Fibroblast of the aortic adventitia (primary cell): ENCODE measurements around the gene TENM4. TPM values are rescaled to one million over a fixed set of nuclear protein-coding genes. Genes with fewer than 3 reads are reported as not detected.

Source experiments
- DNase-seq: peaks from one replicate; pipeline ENCODE4 v3.0.0-alpha.2; 2010; ENCODE audit warnings: low read depth
- H3K4me3 ChIP-seq: 2 replicates; pipeline ENCODE4 v1.5.1; 2011; ENCODE audit warnings: low read depth, mild to moderate bottlenecking, control low read depth, low read length, moderate library complexity
- total RNA-seq: library from RNA; depleted of rRNA; stranded (reverse); fragments of >200 nt; gene quantifications from 2 replicates; pipeline ENCODE4 v1.2.3, GENCODE V29; 2012; ENCODE audit warnings: low replicate concordance
- TF ChIP-seq, protein P1 (sequence below): IDR thresholded peaks from 2 replicates; pipeline ENCODE4 v1.5.1; 2011; ENCODE audit warnings: mild to moderate bottlenecking, low read length, control low read depth, inconsistent platforms; ENCODE audit not compliant: insufficient read depth

Gene TENM4
- total RNA-seq, 1 donor, result 113 TPM

DNA sequence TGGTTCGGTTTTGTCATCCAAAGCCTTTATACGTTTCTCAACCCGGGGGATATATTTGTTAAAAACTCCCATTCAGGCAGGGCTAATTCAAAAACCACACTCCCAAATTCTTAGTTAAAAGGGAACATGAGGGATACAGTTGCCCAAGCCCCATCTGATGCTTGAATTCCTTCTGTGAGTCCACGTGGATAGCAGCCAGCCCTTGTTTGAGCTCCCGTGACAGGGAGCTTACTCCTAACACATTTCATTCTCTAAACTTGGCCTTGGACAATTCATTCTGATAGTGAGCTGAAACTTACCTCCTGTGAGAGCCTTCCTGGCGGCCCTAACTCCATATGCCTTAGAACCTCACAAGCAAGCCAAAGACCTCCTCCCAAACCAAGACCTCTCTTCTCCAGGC lies 357.5 kb downstream of the TENM4 start:
- DNase-seq, result peak; percentile 68
- H3K4me3 ChIP-seq, result no peak overlapping the region

DNA sequence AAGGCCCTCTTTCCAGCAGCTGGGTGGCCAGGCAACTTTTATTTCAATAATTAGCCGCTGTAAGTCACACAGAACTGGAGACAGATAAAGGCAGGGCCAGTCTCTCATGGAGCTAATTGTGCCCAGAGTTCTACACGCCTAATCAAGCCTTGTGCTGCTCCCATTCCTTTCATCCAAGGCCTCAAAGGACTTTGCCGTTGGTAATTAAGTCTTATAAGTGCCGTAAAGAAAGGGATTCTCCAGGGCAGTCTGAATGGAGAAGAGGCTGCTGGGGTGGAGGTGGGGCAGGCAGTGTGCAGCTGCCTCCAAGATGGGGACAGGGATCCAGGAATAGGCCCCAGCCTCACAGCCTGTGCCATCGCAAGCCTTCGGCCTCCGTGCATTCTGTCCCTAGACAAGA lies 357.9 kb downstream of the TENM4 start:
- DNase-seq, result no peak
- no peak overlapping the region for H3K4me3 ChIP-seq
- TF ChIP-seq, protein P1, sequence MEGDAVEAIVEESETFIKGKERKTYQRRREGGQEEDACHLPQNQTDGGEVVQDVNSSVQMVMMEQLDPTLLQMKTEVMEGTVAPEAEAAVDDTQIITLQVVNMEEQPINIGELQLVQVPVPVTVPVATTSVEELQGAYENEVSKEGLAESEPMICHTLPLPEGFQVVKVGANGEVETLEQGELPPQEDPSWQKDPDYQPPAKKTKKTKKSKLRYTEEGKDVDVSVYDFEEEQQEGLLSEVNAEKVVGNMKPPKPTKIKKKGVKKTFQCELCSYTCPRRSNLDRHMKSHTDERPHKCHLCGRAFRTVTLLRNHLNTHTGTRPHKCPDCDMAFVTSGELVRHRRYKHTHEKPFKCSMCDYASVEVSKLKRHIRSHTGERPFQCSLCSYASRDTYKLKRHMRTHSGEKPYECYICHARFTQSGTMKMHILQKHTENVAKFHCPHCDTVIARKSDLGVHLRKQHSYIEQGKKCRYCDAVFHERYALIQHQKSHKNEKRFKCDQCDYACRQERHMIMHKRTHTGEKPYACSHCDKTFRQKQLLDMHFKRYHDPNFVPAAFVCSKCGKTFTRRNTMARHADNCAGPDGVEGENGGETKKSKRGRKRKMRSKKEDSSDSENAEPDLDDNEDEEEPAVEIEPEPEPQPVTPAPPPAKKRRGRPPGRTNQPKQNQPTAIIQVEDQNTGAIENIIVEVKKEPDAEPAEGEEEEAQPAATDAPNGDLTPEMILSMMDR, result no peak

More for the DNA sequence above, 357.5 kb downstream of the TENM4 start:
- TF ChIP-seq, protein P1, result no peak

DNA sequence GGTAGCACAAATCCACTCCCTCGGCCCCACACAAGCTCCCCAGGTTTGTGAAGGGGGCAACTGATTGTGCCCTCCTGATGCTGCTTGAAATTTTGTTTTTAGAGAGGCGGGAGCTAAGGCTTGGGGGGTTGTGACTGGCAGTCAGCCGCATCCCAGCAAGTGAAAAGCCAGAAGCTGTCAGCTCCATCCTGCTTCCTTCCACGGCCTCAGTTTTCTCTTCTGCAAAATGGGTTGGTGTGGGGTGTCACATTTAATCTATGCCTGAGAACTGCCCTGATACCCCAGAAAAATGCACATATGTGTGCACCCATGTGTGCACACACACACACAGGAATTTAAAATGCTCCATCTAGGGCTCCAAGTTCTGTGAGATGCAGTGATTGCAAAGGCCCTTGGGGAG lies 358.6 kb downstream of the TENM4 start:
- TF ChIP-seq, protein P1, result no peak
- no peak overlapping the region for H3K4me3 ChIP-seq
- DNase-seq, result no peak

DNA sequence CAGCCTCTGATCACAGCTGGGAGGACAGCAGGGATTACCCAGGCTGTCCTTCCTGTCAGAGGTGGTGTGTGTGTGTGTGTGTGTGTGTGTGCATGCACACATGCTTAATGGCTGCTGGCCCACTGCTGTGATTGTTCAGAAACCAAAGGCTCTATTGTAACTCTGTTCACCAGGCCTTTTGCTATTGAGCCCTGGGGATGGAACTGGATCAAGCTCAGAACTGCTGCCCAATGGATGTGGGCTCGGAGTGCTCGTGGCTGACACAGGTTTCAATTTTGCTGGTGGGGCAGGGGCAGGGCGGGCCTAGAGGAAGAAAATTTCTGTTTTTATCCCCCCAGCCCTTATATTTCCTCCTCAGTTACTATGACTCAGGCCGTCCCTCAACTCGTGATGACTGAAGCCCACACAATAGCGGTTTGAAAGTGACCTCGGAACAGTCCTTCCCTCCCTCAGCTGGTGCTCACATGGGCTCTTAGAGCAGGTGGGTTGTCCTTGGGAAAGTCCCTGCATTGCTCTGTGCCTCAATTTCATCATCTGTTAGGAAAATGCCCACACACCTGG lies 359.3 kb downstream of the TENM4 start:
- TF ChIP-seq, protein P1, result no peak
- H3K4me3 ChIP-seq, result no peak overlapping the region
- DNase-seq, result peak; percentile 33

DNA sequence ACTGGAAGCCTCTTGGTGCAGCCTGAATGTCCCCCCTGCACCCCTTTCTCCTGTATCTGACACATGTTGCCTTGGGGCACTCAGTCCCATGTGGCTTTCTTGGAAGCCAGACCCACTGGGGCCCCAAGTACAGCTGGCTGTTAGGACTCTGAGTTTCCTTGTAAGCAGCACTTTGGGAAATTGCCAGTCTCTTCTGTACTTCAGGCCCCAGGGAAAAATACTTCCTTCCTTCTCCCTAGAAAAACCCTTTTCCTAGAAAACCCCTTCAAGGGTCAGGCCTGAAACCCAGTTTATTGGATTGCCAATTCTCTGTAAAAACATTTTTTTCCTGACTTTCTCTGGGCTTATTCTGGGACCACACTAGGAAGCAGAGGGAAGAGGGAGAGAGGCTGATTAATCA lies 360.3 kb downstream of the TENM4 start:
- H3K4me3 ChIP-seq, result no peak overlapping the region
- peak; percentile 32 for DNase-seq
- TF ChIP-seq, protein P1, result no peak

DNA sequence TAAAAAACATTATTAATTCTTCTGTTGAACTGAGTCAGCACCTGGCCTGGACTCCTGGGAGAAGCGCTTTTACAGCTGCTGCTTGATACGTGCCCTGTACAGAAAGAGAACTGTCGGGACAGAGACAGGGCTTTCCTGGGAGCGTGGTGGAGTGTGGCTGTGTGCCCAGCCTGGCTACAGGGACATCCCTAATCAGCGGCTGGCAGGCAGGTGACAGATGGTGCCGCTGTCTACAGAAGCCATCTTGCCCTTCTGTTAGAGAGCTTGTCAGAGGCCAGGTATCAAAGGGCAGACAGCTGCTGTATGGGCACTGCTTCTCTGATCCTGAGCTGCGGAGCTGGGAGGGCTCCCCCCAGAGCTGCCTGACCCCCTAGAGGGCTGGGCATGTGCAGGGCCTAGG lies 361.8 kb downstream of the TENM4 start:
- TF ChIP-seq, protein P1, result no peak
- H3K4me3 ChIP-seq, result no peak overlapping the region
- DNase-seq, result no peak

DNA sequence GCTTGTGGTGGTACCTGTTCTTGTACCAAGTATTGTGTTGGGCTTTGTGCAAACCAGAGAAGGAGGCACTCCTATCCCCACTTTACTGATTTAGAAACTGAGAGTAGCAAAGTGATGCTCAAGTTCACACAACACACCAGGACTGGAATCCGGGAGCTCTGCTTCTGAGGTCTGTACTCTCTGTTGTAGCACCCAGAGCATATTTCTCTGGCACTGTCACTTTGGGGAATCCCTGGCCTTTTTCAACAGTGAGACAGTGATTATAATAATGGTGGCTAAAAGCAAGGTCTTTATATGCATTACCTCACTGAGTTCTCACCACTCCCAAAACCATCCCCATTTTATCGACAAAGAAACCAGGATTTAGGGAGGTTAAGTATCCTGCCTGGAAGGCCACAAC lies 362.4 kb downstream of the TENM4 start:
- H3K4me3 ChIP-seq, result no peak overlapping the region
- DNase-seq, result no peak
- TF ChIP-seq, protein P1, result no peak
